ENCODE data around the gene CEP97.
"Not testable (repeated sequence)": the region's sequence is repeated elsewhere in the genome, so short reads cannot be mapped to it uniquely, and the experiment has no call there.

Gene CEP97

DNA sequence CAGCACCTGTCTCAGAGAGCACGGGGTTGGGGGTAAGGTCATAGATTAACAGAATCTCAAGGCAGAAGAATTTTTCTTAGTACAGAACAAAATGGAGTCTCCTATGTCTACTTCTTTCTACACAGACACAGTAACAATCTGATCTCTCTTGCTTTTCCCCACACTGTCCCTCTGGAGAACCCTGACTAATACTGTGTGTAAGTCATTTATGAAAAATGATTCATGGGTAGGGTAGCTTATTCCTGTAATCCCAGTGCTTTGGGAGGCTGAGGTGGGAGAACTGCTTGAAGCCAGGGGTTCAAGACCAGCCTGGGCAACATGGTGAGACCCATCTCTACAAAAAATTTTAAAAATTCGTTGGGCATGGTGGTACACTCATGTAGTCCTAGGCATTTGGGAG is 19.8 kb upstream of the CEP97 start:
- not testable (repeated sequence) for DNase-seq

DNA sequence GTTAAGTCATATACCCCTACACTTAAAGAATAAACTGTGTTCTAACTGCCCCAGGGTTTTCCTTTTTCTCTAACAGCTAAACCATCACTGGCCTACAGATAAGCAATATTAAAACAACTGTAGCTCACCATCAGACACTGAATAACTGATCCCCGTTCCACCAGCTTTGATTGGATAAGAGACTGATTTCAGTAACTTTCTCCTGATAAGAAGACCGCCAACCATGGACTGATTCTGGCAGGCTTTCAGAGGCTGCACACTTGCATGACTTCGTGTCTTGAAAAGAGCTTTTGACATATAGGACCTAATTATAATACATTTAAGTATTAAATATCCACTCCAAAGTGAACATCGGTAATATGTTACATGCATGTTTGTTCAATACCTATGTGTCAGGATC is 15.3 kb upstream of the CEP97 start:
- DNase-seq = no peak

DNA sequence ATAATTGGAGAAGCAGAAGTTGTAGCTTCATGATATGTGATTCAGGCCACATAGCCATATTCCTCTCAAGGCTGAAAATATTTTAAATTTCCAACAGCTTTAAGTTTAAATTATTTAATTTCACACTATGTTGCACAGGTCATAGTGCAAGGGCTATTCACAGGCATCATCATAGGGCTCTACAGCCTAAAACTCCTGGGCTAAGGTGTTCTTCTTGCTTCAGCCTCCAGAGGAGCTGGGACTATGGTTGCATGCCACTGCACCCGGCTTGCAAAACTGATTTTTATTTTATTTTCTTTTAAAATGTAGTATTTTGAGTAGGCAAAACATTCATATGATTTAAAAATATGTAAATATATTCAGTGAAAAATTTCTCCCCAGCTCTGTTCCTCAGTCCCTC is 6.0 kb upstream of the CEP97 start:
- DNase-seq = no peak

DNA sequence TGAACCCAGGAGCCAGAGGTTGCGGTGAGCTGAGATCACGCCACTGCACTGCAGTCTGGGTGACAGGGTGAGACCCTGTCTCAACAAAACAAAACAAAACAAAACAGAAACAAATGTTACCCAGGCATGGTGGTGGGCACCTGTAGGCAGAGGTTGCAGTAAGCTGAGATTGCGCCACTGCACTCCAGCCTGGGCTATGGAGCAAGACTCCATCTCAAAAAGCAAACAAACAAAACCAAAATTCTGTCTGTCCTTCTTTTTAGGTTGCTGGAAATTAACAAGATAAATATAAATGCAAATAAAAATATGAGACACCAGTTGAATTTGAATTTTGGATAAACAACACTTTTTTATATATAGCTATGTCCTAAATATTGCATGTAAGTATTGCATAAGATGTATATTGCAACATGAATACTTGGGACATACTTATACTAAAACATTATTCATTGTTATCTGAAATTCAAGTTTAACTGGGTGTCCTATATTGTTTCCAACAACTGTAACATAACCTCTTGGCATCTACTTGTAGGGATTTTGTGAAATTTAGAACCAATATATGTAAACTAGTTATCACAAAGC is 4.7 kb upstream of the CEP97 start:
- no peak for DNase-seq

DNA sequence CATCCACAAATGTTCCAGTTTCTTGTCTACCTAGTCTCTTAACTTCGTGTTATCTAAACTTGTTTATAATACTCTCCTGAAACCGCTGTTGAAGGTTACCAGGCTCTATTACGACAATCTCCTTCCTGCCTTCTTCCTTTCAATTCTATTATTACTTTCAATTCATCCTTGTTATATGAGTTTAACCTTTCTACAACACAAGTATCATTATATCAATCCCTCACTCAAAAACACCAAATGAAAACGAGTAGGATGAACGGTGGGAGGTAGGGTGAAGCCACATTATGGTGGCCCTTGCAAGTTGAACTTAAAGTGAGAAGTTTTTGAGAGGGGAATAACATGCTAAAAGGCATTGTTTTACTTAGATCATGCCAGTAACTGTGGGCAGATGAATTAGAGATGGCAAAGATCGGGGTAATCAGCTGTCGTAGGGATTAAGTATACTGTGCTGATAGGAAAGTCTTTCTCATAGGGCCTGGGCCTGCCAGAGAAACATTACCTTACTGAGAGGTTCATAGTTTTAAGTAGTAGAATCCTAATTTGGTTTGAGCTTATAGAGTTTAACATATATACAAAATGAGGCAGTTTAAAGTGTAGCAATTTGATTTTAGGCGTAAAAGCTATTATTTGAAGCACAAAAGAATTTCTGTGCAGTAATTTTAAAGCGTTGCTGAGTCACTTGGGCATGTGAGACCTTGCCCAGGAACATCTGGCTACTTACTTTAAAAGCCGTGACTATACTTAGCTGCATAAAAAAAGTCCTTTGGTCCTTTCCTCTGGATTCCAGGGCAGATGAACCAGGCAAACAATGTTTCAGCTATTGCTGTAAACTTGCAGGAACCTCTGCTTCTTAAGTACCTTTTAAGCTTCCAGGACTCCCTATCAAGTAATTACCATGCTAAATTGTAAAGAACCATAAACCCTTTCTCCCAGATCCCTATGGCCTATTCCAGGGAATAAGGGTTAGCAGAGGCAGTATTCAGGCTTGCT is 3.3 kb upstream of the CEP97 start:
- DNase-seq = no peak

DNA sequence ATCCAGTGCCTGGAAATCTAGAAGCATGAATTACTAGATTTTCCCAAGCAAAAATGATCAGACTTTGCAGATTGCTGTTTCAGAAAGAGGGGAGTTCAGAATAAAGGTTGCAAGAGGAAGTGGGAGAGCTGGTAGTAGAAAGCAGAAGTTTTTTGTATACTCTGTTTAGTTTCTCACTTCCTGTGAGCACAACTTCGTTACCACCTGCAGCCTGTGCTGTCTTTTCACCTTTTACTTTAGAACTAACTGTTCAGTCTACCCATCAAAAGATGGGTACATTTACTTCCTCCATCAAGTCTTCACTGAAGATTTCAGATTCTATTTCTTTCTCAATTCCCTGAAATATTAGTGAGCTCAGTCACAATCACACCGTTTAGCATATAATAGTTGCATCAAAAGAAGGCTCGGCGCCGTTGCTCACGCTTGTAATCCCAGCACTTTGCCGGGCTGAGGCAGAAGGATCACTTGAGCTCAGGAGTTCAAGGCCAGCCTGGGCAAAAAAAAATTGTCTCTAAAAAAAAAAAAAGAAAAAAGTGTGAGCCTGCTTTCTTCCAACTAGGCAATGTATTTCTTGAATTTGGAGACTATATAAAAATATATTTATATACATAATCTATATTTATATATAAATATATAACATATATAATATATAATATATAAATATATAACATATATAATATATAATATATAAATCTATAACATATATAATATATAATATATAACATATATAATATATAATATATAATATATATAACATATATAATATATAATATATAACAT is 1.8 kb upstream of the CEP97 start:
- DNase-seq = no peak

DNA sequence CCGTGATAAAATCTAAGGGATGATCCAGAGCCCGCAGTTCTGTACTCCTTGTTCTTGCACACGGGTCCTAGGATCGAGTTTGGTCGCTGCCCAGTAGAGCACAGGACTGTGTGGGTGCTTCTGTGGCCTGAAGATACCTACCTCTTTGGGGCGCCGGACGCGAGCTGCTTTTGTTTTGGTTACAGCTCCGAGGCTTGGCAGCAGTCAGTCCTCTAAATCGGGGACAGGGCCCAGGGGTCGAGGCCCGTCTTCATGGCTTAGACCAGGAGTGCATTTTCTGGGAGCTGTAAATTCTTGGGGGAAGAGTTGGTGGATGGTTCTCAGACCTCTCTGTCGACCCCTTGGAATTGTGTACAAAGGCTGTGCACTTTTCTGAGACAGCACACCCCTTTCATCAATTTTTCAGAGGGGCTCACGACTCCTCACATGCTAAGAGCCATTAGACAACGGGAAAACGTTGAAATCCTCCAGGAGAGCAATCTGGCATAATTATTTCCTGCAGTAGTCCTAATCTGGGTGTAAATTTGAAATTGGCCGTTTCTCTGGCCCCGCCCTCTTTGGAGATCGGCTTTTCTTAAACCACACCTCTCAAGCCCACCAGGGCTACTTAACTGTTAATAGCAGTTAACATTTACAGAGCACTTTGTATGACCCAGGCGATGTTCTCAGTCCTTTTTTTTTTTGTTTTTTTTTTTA is 928 bp downstream of the CEP97 start:
- peak; percentile 78 for DNase-seq

DNA sequence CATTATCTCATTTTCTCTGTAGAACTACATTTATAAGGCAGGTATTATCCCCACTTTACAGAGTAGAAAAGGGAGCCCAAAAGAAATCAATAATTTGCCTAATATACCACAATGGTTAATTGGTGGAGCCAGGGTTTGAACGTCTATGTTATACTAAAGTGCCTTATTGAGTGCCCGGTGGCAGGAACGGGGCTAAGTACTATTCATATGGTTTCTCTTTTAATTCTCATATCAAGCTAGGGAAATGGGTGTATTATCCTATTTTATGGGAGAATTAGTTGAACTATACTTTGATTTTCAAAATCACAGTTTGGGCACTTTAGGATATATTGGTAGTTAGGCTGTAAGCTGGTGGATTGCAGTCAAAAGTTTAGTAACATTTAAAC is 1.5 kb downstream of the CEP97 start:
- no peak for DNase-seq

DNA sequence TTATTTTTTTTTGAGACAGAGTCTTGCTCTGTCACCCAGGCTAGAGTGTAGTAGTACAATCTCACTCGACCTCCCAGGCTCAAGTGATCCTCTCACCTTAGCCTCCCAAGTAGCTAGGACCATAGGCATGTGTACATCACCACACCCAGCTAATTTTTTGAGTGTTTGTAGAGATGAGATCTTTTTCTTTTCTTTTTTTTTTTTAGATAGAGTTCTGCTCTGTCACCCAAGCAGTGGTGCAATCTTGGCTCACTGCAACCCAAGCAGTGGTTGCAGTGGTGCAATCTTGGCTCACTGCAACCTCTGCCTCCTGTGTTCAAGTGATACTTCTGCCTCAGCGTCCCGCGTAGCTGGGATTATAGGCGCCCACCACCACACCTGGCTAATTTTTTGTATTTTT is 5.2 kb downstream of the CEP97 start:
- no peak for DNase-seq

DNA sequence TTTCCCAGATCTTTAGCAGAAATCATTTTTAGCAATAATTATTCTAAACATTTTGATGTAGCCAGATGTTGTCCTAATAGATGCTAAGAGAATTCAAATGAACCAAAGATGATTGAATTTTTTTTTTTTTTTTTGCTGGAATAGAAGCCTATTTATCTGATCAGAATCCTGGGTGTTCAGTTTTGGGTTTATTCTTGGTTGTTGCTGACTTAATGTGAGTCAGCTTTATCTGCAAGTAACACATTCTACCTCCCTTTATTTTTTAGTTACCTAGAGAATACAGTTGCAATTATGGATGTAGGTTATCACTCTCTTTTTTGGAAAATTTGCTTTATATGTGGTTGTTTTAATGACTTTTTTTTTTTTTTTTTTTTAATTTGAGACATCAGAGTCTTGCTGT is 6.4 kb downstream of the CEP97 start:
- DNase-seq = no peak

DNA sequence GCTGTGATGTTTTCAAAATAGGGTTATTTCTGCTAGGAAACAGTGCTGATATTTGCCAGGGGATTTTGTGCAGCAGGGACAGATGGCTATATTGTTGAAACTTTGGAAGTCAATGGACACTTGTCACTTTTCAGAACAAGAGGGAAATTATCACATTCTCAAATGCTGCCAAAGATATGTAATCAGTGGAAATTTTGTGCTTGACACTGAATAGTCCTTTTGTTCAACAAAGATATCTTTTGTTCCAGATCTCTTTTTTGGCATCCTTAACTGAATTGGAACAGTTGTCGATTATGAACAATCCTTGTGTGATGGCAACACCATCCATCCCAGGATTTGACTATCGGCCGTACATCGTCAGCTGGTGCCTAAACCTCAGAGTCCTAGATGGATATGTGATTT is 7.8 kb downstream of the CEP97 start:
- DNase-seq = no peak

DNA sequence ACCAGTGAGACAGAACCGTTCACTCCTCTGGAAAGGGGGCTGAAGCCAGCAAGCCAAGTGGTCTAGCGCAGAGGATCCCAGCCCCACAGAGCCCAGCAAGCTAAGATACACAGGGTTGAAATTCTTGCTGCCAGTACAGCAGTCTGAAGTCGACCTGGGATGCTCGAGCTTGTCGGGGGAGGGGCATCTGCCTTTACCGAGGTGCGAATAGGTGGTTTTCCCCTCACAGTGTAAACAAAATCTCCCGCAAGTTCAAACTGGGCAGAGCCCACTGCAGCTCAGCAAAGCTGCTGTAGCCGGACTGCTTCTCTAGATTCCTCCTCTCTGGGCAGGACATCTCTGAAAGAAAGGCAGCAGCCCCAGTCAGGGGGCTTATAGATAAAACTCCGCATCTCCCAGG is 11.4 kb downstream of the CEP97 start:
- DNase-seq = no peak

DNA sequence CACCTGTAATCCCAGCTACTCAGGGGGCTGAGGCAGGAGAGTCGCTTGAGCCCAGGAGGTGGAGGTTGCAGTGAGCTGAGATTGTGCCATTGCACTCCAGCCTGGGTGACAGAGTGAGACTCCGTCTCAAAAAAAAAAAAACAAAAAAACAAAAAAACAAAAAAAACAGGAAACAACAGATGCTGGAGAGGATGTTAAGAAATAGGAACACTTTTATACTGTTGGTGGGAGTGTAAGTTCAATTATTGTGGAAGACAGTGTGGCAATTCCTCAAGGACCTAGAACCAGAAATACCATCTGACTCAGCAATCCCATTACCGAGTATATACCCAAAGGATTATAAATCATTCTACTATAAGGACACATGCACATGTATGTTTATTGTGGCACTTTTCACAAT is 17.5 kb downstream of the CEP97 start:
- DNase-seq = not testable (repeated sequence)

DNA sequence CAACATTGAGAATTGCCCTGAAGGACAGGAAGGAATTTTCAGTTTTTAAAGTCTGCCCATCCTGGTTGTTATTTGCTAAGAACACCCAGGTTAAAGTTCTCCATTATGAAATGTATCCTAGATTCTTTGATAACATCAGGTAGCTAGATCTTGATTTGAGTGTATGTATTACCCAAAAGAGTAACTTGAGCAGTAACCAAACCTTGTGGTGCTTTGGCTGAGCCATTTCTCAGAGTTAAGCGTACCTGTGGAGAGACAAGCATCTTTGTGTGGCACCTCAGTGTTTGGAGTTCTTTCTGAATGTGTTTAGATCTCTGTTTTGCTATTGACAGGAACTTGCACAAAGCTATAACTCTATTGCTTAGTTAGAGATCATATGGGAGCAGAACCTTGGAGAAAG is 20.4 kb downstream of the CEP97 start:
- DNase-seq = no peak

DNA sequence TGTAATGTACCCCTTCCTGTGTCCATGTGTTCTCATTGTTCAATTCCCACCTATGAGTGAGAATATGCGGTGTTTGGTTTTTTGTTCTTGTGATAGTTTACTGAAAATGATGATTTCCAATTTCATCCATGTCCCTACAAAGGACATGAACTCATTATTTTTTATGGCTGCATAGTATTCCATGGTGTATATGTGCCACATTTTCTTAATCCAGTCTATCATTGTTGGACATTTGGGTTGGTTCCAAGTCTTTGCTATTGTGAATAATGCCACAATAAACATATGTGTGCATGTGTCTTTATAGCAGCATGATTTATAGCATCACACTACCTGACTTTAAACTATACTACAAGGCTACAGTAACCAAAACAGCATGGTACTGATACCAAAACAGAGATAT is 21.5 kb downstream of the CEP97 start:
- not testable (repeated sequence) for DNase-seq

DNA sequence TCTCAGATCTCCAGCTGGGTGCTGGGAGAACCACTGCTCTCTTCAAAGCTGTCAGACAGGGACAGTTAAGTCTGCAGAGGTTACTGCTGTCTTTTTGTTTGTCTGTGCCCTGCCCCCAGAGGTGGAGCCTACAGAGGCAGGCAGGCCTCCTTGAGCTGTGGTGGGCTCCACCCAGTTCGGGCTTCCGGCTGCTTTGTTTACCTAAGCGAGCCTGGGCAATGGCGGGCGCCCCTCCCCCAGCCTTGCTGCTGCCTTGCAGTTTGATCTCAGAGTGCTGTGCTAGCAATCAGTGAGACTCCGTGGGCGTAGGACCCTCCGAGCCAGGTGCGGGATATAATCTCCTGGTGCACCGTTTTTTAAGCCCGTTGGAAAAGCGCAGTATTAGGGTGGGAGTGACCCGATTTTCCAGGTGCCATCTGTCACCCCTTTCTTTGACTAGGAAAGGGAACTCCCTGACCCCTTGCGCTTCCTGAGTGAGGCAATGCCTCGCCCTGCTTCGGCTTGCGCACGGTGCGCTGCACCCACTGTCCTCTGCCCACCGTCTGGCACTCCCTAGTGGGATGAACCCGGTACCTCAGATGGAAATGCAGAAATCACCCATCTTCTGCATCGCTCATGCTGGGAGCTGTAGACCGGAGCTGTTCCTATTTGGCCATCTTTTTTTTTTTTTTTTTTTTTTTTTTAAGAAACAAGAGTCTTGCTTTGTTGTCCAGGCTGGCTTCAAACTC is 29.1 kb downstream of the CEP97 start:
- DNase-seq = peak; percentile 78

DNA sequence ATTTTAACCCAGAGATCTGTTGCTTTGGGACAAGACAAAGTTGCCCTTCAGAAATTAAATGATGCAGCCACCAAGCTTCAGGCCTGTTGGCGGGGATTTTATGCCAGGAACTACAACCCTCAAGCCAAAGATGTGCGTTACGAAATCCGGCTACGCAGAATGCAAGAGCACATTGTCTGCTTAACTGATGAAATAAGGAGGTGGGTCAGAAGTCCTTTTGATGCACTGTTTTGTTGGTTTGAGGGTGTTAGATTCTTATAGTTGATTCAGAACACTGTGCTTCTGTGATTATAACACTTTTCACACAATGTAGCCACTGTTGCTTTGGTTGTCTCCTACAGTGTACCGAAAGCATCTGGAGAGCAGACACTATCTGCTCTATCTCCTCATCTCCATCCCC is 33.8 kb downstream of the CEP97 start:
- DNase-seq = no peak

DNA sequence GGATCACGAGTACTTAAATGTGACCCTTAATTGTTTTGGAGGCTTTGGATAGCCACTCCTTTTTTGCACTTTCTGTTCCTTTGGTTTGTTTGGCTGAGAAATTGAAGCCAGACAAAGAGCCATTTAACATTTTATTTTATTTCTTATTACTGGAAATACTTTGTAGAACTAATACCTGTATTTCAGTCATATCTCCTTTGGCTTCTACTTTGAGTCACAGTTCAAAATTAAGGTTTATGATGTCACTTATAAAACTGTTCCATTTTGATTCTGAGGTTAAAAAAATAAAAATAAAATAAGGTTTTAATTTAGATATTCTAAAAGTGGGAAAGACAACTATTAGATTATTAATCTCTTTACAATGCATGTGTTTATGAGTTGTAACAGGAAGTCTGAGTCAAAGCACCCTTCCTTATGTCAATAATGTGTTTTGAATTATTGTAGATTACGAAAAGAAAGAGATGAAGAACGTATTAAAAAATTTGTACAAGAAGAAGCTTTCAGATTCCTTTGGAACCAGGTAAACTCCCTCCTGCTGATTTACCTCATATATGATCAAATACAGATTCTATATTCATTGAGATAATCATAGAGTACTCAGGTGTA is 37.7 kb downstream of the CEP97 start:
- DNase-seq = no peak

DNA sequence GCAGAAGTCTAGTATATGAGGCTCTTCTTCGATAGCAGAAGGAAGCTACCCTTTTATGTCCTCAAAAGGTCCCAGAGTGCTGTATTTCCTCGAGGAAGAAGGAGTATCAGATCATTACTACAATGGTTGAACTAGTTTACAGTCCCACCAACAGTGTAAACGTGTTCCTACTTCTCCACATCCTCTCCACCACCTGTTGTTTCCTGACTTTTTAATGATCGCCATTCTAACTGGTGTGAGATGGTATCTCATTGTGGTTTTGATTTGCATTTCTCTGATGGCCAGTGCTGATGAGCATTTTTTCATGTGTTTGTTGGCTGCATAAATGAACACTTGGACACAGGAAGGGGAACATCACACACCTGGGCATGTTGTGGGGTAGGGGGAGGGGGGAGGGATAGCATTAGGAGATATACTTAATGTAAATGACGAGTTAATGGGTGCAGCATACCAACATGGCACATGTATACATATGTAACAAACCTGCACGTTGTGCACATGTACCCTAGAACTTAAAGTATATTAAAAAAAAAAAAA is 53.4 kb downstream of the CEP97 start:
- not testable (repeated sequence) for DNase-seq

DNA sequence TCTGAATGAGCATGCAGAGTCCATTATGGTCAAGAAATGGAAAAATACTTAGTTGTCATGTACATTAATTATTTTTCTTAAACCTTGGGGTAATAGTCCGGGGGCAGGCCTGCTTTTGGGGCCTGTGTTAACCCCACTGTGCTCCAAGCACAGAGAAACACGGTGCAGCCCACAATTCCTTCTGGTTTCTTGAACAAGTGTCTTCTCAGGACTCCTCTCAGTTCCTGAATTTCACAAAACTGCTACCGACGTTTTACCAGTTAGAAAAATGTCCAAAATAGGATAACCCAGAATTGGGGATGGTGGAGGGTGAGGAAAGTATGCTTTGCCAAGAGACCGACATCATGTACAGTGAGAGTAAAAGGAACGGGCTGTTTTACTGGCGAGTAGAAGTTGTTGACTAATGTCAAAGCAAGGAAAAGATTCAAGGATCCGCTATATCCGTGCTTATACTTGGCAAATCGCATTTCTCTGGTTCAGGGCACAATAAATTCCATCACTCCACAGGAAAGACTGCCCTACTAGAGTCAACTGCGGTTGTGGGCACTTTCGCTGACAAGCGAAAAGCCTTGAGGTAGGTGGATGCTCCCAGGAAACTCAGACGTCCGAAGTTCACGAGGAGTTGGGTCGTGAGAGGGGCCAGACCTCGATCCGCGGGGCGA is 54.1 kb downstream of the CEP97 start:
- DNase-seq = no peak
